ENCODE data around the gene RAC2.
"Not testable (repeated sequence)": the region's sequence is repeated elsewhere in the genome, so short reads cannot be mapped to it uniquely, and the experiment has no call there.

Gene RAC2

GRCh38 chr22:37207981-37208380, 36.1 kb downstream of the RAC2 start:
- H3K36me3 ChIP-seq (ENCODE audit: control insufficient read depth, insufficient read depth, low read length): no peaks in the 10 kb centered on the region
- no peaks in the 10 kb centered on the region for H3K9me3 ChIP-seq (ENCODE audit: control insufficient read depth, low read length)
- 85 to 89% methylated on average over 4 to 5 of the region's 7 CpGs for WGBS, 2 experiments (ENCODE audit: insufficient coverage in 2 of 2)
- H3K4me1 ChIP-seq (ENCODE audit: control insufficient read depth, insufficient read depth, low read length, poor library complexity, severe bottlenecking): no peaks in the 10 kb centered on the region
- no peak overlapping the region for H3K27ac ChIP-seq (ENCODE audit: low read depth, low read length, severe bottlenecking)
- no peak overlapping the region for H3K4me3 ChIP-seq (ENCODE audit: extremely low read depth, insufficient read depth, low read length, poor library complexity, severe bottlenecking)

- Histone ChIP-seq H3K4me3 (ENCODE audit: extremely low read depth, insufficient read depth, low read length, poor library complexity, severe bottlenecking) (no peak overlapping the region), H3K4me1 (ENCODE audit: control insufficient read depth, insufficient read depth, low read length, poor library complexity, severe bottlenecking) (no peaks in the 10 kb centered on the region)
- 94 to 95% methylated on average over 64 to 67 of the region's 71 CpGs for WGBS, 2 experiments (ENCODE audit: insufficient coverage in 2 of 2)
Measured at GRCh38 chr22:37206841-37207821, 36.9 kb downstream of the RAC2 start.

GRCh38 chr22:37206118-37206840, 37.8 kb downstream of the RAC2 start:
- no peak overlapping the region for H3K27ac ChIP-seq (ENCODE audit: low read depth, low read length, severe bottlenecking)
- H3K4me1 ChIP-seq (ENCODE audit: control insufficient read depth, insufficient read depth, low read length, poor library complexity, severe bottlenecking): no peaks in the 10 kb centered on the region
- H3K9me3 ChIP-seq (ENCODE audit: control insufficient read depth, low read length): no peaks in the 10 kb centered on the region
- WGBS, 2 experiments (ENCODE audit: insufficient coverage in 2 of 2): 92 to 98% methylated on average over 7 to 15 of the region's 16 CpGs
- no peaks in the 10 kb centered on the region for H3K36me3 ChIP-seq (ENCODE audit: control insufficient read depth, insufficient read depth, low read length)
- H3K4me3 ChIP-seq (ENCODE audit: extremely low read depth, insufficient read depth, low read length, poor library complexity, severe bottlenecking): no peak overlapping the region

More at GRCh38 chr22:37206841-37207821, 36.9 kb downstream of the RAC2 start:
- H3K27ac ChIP-seq (ENCODE audit: low read depth, low read length, severe bottlenecking): no peak overlapping the region
- H3K36me3 ChIP-seq (ENCODE audit: control insufficient read depth, insufficient read depth, low read length): no peaks in the 10 kb centered on the region
- H3K9me3 ChIP-seq (ENCODE audit: control insufficient read depth, low read length): no peaks in the 10 kb centered on the region

- no peak overlapping the region for H3K4me3 ChIP-seq (ENCODE audit: extremely low read depth, insufficient read depth, low read length, poor library complexity, severe bottlenecking)
- no peaks in the 10 kb centered on the region for H3K9me3 ChIP-seq (ENCODE audit: control insufficient read depth, low read length)
- no peaks in the 10 kb centered on the region for H3K36me3 ChIP-seq (ENCODE audit: control insufficient read depth, insufficient read depth, low read length)
- 80 to 89% methylated on average over 2 to 5 of the region's 5 CpGs for WGBS, 2 experiments (ENCODE audit: insufficient coverage in 2 of 2)
- no peaks in the 10 kb centered on the region for H3K4me1 ChIP-seq (ENCODE audit: control insufficient read depth, insufficient read depth, low read length, poor library complexity, severe bottlenecking)
- no peak overlapping the region for H3K27ac ChIP-seq (ENCODE audit: low read depth, low read length, severe bottlenecking)
Measured at GRCh38 chr22:37205046-37205445, 39.0 kb downstream of the RAC2 start.

- H3K36me3 ChIP-seq (ENCODE audit: control insufficient read depth, insufficient read depth, low read length): no peaks in the 10 kb centered on the region
- WGBS, 2 experiments (ENCODE audit: insufficient coverage in 2 of 2): 87 to 100% methylated on average over 2 to 3 of the region's 5 CpGs
- no peaks in the 10 kb centered on the region for H3K4me1 ChIP-seq (ENCODE audit: control insufficient read depth, insufficient read depth, low read length, poor library complexity, severe bottlenecking)
- H3K9me3 ChIP-seq (ENCODE audit: control insufficient read depth, low read length): no peaks in the 10 kb centered on the region
- H3K27ac ChIP-seq (ENCODE audit: low read depth, low read length, severe bottlenecking): no peak overlapping the region
- H3K4me3 ChIP-seq (ENCODE audit: extremely low read depth, insufficient read depth, low read length, poor library complexity, severe bottlenecking): no peak overlapping the region
Measured at GRCh38 chr22:37204045-37204655, 39.9 kb downstream of the RAC2 start.

GRCh38 chr22:37203354-37204044, 40.6 kb downstream of the RAC2 start:
- WGBS, 2 experiments (ENCODE audit: insufficient coverage in 2 of 2): 84 to 92% methylated on average over 14 to 16 of the region's 16 CpGs
- no peak overlapping the region for H3K4me3 ChIP-seq (ENCODE audit: extremely low read depth, insufficient read depth, low read length, poor library complexity, severe bottlenecking)
- no peaks in the 10 kb centered on the region for H3K9me3 ChIP-seq (ENCODE audit: control insufficient read depth, low read length)

GRCh38 chr22:37202716-37203115, 41.4 kb downstream of the RAC2 start:
- Histone ChIP-seq H3K9me3 (ENCODE audit: control insufficient read depth, low read length) (no peaks in the 10 kb centered on the region), H3K27ac (ENCODE audit: low read depth, low read length, severe bottlenecking) (no peak overlapping the region), H3K4me1 (ENCODE audit: control insufficient read depth, insufficient read depth, low read length, poor library complexity, severe bottlenecking) (peaks cover 4% of the 10 kb centered on the region), H3K4me3 (ENCODE audit: extremely low read depth, insufficient read depth, low read length, poor library complexity, severe bottlenecking) (no peak overlapping the region), H3K36me3 (ENCODE audit: control insufficient read depth, insufficient read depth, low read length) (no peaks in the 10 kb centered on the region)
- 89 to 90% methylated on average over 9 of the region's 10 CpGs for WGBS, 2 experiments (ENCODE audit: insufficient coverage in 2 of 2)

More at GRCh38 chr22:37203354-37204044, 40.6 kb downstream of the RAC2 start:
- Histone ChIP-seq H3K27ac (ENCODE audit: low read depth, low read length, severe bottlenecking) (no peak overlapping the region), H3K36me3 (ENCODE audit: control insufficient read depth, insufficient read depth, low read length) (no peaks in the 10 kb centered on the region), H3K4me1 (ENCODE audit: control insufficient read depth, insufficient read depth, low read length, poor library complexity, severe bottlenecking) (no peaks in the 10 kb centered on the region)

- no peaks in the 10 kb centered on the region for H3K9me3 ChIP-seq (ENCODE audit: control insufficient read depth, low read length)
- no peak overlapping the region for H3K4me3 ChIP-seq (ENCODE audit: extremely low read depth, insufficient read depth, low read length, poor library complexity, severe bottlenecking)
- H3K27ac ChIP-seq (ENCODE audit: low read depth, low read length, severe bottlenecking): no peak overlapping the region
- peaks cover 8% of the 10 kb centered on the region for H3K4me1 ChIP-seq (ENCODE audit: control insufficient read depth, insufficient read depth, low read length, poor library complexity, severe bottlenecking)
- 97 to 100% methylated on average over 3 of the region's 5 CpGs for WGBS, 2 experiments (ENCODE audit: insufficient coverage in 2 of 2)
- H3K36me3 ChIP-seq (ENCODE audit: control insufficient read depth, insufficient read depth, low read length): no peaks in the 10 kb centered on the region
Measured at GRCh38 chr22:37202001-37202555, 42.0 kb downstream of the RAC2 start.

- H3K4me1 ChIP-seq (ENCODE audit: control insufficient read depth, insufficient read depth, low read length, poor library complexity, severe bottlenecking); H3K9me3 ChIP-seq (ENCODE audit: control insufficient read depth, low read length); H3K4me3 ChIP-seq (ENCODE audit: extremely low read depth, insufficient read depth, low read length, poor library complexity, severe bottlenecking); H3K36me3 ChIP-seq (ENCODE audit: control insufficient read depth, insufficient read depth, low read length); H3K27ac ChIP-seq (ENCODE audit: low read depth, low read length, severe bottlenecking): not testable (repeated sequence)
- WGBS, 2 experiments (ENCODE audit: insufficient coverage in 2 of 2): 91 to 96% methylated on average over 3 to 5 of the region's 6 CpGs
Measured at GRCh38 chr22:37201443-37201820, 42.6 kb downstream of the RAC2 start.

GRCh38 chr22:37199760-37200108, 44.3 kb downstream of the RAC2 start:
- Histone ChIP-seq H3K9me3 (ENCODE audit: control insufficient read depth, low read length) (no peaks in the 10 kb centered on the region), H3K4me3 (ENCODE audit: extremely low read depth, insufficient read depth, low read length, poor library complexity, severe bottlenecking) (no peak overlapping the region), H3K36me3 (ENCODE audit: control insufficient read depth, insufficient read depth, low read length) (no peaks in the 10 kb centered on the region), H3K4me1 (ENCODE audit: control insufficient read depth, insufficient read depth, low read length, poor library complexity, severe bottlenecking) (peaks cover 8% of the 10 kb centered on the region), H3K27ac (ENCODE audit: low read depth, low read length, severe bottlenecking) (no peak overlapping the region)
- WGBS, 2 experiments (ENCODE audit: insufficient coverage in 2 of 2): 49% methylated on average over 11 of the region's 12 CpGs

Data from mesodermal cell (in vitro differentiated cells).